ENCODE data around the gene CZIB.

GRCh38 chr1:53256511-53257453 lies 36.3 kb upstream of the CZIB start:
- TF ChIP-seq ZNF274 (IDR thresholded peaks at IDR 0.05; ENCODE audit: low read depth, low read length): no peak
- no peak for TF ChIP-seq YY1 (IDR thresholded peaks at IDR 0.05; ENCODE audit: insufficient read depth, insufficient read length)
- TF ChIP-seq SUZ12 (IDR thresholded peaks at IDR 0.05; ENCODE audit: extremely low read depth, insufficient read depth, insufficient read length): no peak
